22Rv1 (cell line): ENCODE results near the gene TXNDC11.

Experiments used
- CTCF ChIP-seq: fragments of 450-650 bp; IDR thresholded peaks from 2 replicates; pipeline ENCODE4 v1.5.1; 2017; ENCODE audit warnings: mild to moderate bottlenecking
- ZFX ChIP-seq: fragments of 450-650 bp; IDR thresholded peaks from 2 replicates; pipeline ENCODE4 v1.6.1; 2017; ENCODE audit warnings: antibody characterized with exemption, borderline replicate concordance

- no peak for TF ChIP-seq CTCF
- no peak for TF ChIP-seq ZFX
Measured at GRCh38 chr16:11734025-11734652, 8.5 kb downstream of the TXNDC11 start.
